Hypothalamus (tissue), 51 donors: ENCODE results near the gene TCP11L2.
"Not testable (repeated sequence)": the region's sequence is repeated elsewhere in the genome, so short reads cannot be mapped to it uniquely, and the experiment has no call there.

Experiments
- DNase-seq, 51 donors: peaks; one replicate each; lab custom pipeline; 2025; lab: John Stamatoyannopoulos, UW

TCP11L2 gene

GRCh38 chr12:106304001-106304421 lies 1.5 kb downstream of the TCP11L2 start:
- peak in 31 of 51 donors; percentile 4 to 82 (median 38) for DNase-seq

- DNase-seq: no peak
Observed at GRCh38 chr12:106304797-106305196, 2.3 kb downstream of the TCP11L2 start.

- peak in 1 of 51 donors; percentile 77 for DNase-seq
Observed at GRCh38 chr12:106305376-106305775, 2.8 kb downstream of the TCP11L2 start.

GRCh38 chr12:106307181-106307580 lies 4.6 kb downstream of the TCP11L2 start:
- no peak for DNase-seq

- DNase-seq: no peak
Observed at GRCh38 chr12:106308121-106308520, 5.6 kb downstream of the TCP11L2 start.

GRCh38 chr12:106308611-106309010 lies 6.1 kb downstream of the TCP11L2 start:
- DNase-seq: no peak

- no peak for DNase-seq
Observed at GRCh38 chr12:106309671-106310505, 7.4 kb downstream of the TCP11L2 start.

- no peak for DNase-seq
Observed at GRCh38 chr12:106310687-106311086, 8.2 kb downstream of the TCP11L2 start.

- no peak for DNase-seq
Observed at GRCh38 chr12:106311139-106311538, 8.6 kb downstream of the TCP11L2 start.

GRCh38 chr12:106313413-106313812 lies 10.9 kb downstream of the TCP11L2 start:
- not testable (repeated sequence) for DNase-seq

- no peak for DNase-seq
Observed at GRCh38 chr12:106315523-106315922, 13.0 kb downstream of the TCP11L2 start.

- no peak for DNase-seq
Observed at GRCh38 chr12:106317406-106318082, 15.0 kb downstream of the TCP11L2 start.

GRCh38 chr12:106321139-106321850 lies 18.8 kb downstream of the TCP11L2 start:
- no peak for DNase-seq

- no peak for DNase-seq
Observed at GRCh38 chr12:106323537-106323936, 21.0 kb downstream of the TCP11L2 start.

- DNase-seq: no peak
Observed at GRCh38 chr12:106327309-106327869, 24.9 kb downstream of the TCP11L2 start.

GRCh38 chr12:106328735-106329134 lies 26.2 kb downstream of the TCP11L2 start:
- no peak for DNase-seq

GRCh38 chr12:106329231-106329982 lies 26.9 kb downstream of the TCP11L2 start:
- peak in 2 of 51 donors; percentile 7 to 72 for DNase-seq

- DNase-seq: no peak
Observed at GRCh38 chr12:106331599-106331998, 29.1 kb downstream of the TCP11L2 start.

GRCh38 chr12:106332536-106332935 lies 30.0 kb downstream of the TCP11L2 start:
- no peak for DNase-seq

GRCh38 chr12:106333010-106333409 lies 30.5 kb downstream of the TCP11L2 start:
- DNase-seq: no peak
